ENCODE data around the gene FAM72D.
"Not testable (repeated sequence)": the region's sequence is repeated elsewhere in the genome, so short reads cannot be mapped to it uniquely, and the experiment has no call there.

The FAM72D gene

GRCh38 chr1:145082483-145083255 lies 13.1 kb upstream of the FAM72D start:
- not testable (repeated sequence) for DNase-seq (ENCODE audit: low spot score)

- not testable (repeated sequence) for DNase-seq (ENCODE audit: low spot score)
These were observed 2.1 kb upstream of the FAM72D start for GRCh38 chr1:145093517-145094149.

- not testable (repeated sequence) for DNase-seq (ENCODE audit: low spot score)
These were observed 1.0 kb upstream of the FAM72D start for GRCh38 chr1:145094655-145095211.

- DNase-seq (ENCODE audit: low spot score): not testable (repeated sequence)
These were observed 6.0 kb downstream of the FAM72D start for GRCh38 chr1:145101725-145102124.

GRCh38 chr1:145103294-145103693 lies 7.5 kb downstream of the FAM72D start:
- DNase-seq (ENCODE audit: low spot score): not testable (repeated sequence)

GRCh38 chr1:145111674-145112073 lies 15.9 kb downstream of the FAM72D start:
- DNase-seq (ENCODE audit: low spot score): not testable (repeated sequence)

- not testable (repeated sequence) for DNase-seq (ENCODE audit: low spot score)
These were observed 16.9 kb downstream of the FAM72D start for GRCh38 chr1:145112703-145113102.

GRCh38 chr1:145114560-145115057 lies 18.8 kb downstream of the FAM72D start:
- DNase-seq (ENCODE audit: low spot score): not testable (repeated sequence)

GRCh38 chr1:145115587-145116493 lies 20.1 kb downstream of the FAM72D start:
- not testable (repeated sequence) for DNase-seq (ENCODE audit: low spot score)

- DNase-seq (ENCODE audit: low spot score): not testable (repeated sequence)
These were observed 24.1 kb downstream of the FAM72D start for GRCh38 chr1:145119842-145120241.

- not testable (repeated sequence) for DNase-seq (ENCODE audit: low spot score)
These were observed 26.7 kb downstream of the FAM72D start for GRCh38 chr1:145122344-145123061.

- not testable (repeated sequence) for DNase-seq (ENCODE audit: low spot score)
These were observed 27.3 kb downstream of the FAM72D start for GRCh38 chr1:145123062-145123395.

- not testable (repeated sequence) for DNase-seq (ENCODE audit: low spot score)
These were observed 28.3 kb downstream of the FAM72D start for GRCh38 chr1:145123992-145124641.

GRCh38 chr1:145125112-145125511 lies 29.3 kb downstream of the FAM72D start:
- not testable (repeated sequence) for DNase-seq (ENCODE audit: low spot score)

- DNase-seq (ENCODE audit: low spot score): not testable (repeated sequence)
These were observed 31.4 kb downstream of the FAM72D start for GRCh38 chr1:145127144-145127543.

GRCh38 chr1:145128697-145129469 lies 33.1 kb downstream of the FAM72D start:
- DNase-seq (ENCODE audit: low spot score): not testable (repeated sequence)

GRCh38 chr1:145134476-145134875 lies 38.7 kb downstream of the FAM72D start:
- DNase-seq (ENCODE audit: low spot score): not testable (repeated sequence)

GRCh38 chr1:145140549-145140948 lies 44.8 kb downstream of the FAM72D start:
- not testable (repeated sequence) for DNase-seq (ENCODE audit: low spot score)

- not testable (repeated sequence) for DNase-seq (ENCODE audit: low spot score)
These were observed 48.6 kb downstream of the FAM72D start for GRCh38 chr1:145144264-145144913.

Measured in CD4-positive, alpha-beta T cell treated with Interleukin-6 at 100 ng/mL for 8 hours (primary cell).